ENCODE data around the gene HRH1. TPM values are rescaled to one million over a fixed set of nuclear protein-coding genes. Genes with fewer than 3 reads are reported as not detected.
"Not testable (repeated sequence)": the region's sequence is repeated elsewhere in the genome, so short reads cannot be mapped to it uniquely, and the experiment has no call there.

Gene HRH1
- total RNA-seq, 4 donors from 2014 or later: 1.8 to 16.3 (median 6.3) TPM

DNA sequence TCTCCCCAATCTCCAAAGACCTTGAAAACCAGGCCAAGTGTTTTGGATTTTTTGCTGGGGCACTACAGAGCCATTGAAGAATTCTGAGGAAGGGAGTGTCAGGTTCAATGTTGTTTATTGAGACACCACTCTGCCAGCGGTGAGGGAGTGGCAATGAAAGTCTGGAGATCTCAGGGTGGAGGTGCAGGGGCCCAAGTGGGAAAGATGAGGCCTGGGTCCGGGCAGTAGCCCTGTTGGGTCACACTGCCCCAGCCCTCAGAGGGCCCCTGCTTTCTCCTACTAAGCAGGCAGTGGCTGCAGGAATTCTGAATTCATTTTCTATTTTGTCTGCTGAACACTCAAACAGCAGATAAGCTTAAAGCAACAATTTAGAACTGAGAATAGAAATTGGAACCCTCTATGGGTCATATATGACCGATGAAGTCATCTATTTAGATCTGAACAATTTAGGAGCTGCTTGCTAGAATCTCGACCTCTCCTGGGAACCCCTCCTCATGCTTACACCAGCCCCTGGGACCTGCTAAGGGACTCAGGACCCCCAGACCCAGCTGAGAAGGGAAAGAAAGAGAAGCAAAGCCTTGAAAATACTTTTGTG, 17.9 kb downstream of the HRH1 start:
- TF ChIP-seq CTCF (IDR thresholded peaks at IDR 0.05) (no peak), POLR2A (IDR thresholded peaks at IDR 0.05) (no peak)
- H3K27ac ChIP-seq: no peak overlapping the region
- no peaks in the 10 kb centered on the region for H3K9me3 ChIP-seq
- no peaks in the 10 kb centered on the region for H3K27me3 ChIP-seq
- H3K36me3 ChIP-seq: no peaks in the 10 kb centered on the region
- no peak overlapping the region for H3K4me3 ChIP-seq
- intact Hi-C loops (cut with DNase I; ENCODE audit: low total_unique reads): no loop called here
- no peak for DNase-seq
- H3K4me1 ChIP-seq: no peaks in the 10 kb centered on the region

- no peak for DNase-seq
- Histone ChIP-seq H3K4me3 (no peak overlapping the region), H3K4me1 (no peaks in the 10 kb centered on the region), H3K9me3 (no peaks in the 10 kb centered on the region), H3K36me3 (no peaks in the 10 kb centered on the region), H3K27ac (no peak overlapping the region), H3K27me3 (no peaks in the 10 kb centered on the region)
- intact Hi-C loops (cut with DNase I; ENCODE audit: low total_unique reads): no loop called here
- TF ChIP-seq POLR2A (IDR thresholded peaks at IDR 0.05) (no peak), CTCF (IDR thresholded peaks at IDR 0.05) (no peak)
These were observed 19.7 kb downstream of the HRH1 start for GRCh38 chr3:11173828-11174465.

DNA sequence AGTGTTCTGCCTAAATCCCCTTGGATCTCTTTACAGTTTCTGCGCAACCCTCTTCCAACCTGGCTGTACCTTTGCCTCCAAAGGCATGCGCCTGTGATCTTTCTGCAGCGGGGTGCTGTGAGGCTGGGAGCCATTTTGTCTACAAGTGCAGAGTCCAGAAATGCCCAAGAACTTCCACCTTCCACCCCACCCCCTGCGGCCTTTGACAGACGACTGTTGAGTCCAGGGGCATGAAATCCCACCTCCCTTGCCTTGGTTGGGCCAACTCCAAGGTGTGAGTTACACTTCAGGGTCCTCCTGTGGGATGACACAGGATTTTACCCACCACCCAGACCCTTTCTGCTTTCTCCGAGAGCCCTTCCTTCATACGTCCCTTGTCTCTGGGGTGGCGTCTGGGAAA, 24.1 kb downstream of the HRH1 start:
- intact Hi-C loops (cut with DNase I; ENCODE audit: low total_unique reads): no loop called here

GRCh38 chr3:11184328-11184969, 30.2 kb downstream of the HRH1 start:
- peak overlapping the region in 1 of 2 donors; percentile 33 for H3K27ac ChIP-seq
- H3K9me3 ChIP-seq; H3K4me3 ChIP-seq; intact Hi-C loops (cut with DNase I; ENCODE audit: low total_unique reads); H3K36me3 ChIP-seq; H3K27me3 ChIP-seq; H3K4me1 ChIP-seq; DNase-seq: not testable (repeated sequence)

More for the DNA sequence above, 24.1 kb downstream of the HRH1 start:
- Histone ChIP-seq H3K27ac (no peak overlapping the region), H3K27me3 (no peaks in the 10 kb centered on the region), H3K36me3 (no peaks in the 10 kb centered on the region), H3K4me1 (no peaks in the 10 kb centered on the region), H3K9me3 (no peaks in the 10 kb centered on the region), H3K4me3 (no peak overlapping the region)
- no peak for DNase-seq
- TF ChIP-seq CTCF (IDR thresholded peaks at IDR 0.05): no peak
- no peak for TF ChIP-seq POLR2A (IDR thresholded peaks at IDR 0.05)

GRCh38 chr3:11185144-11185543, 30.9 kb downstream of the HRH1 start:
- intact Hi-C loops (cut with DNase I; ENCODE audit: low total_unique reads): no loop called here
- no peaks in the 10 kb centered on the region for H3K4me1 ChIP-seq
- peak overlapping the region; percentile 56 to 70 for H3K27ac ChIP-seq

More at GRCh38 chr3:11185144-11185543, 30.9 kb downstream of the HRH1 start:
- TF ChIP-seq CTCF (IDR thresholded peaks at IDR 0.05) (no peak), POLR2A (IDR thresholded peaks at IDR 0.05) (no peak)
- no peak for DNase-seq
- no peaks in the 10 kb centered on the region for H3K27me3 ChIP-seq
- no peak overlapping the region for H3K4me3 ChIP-seq
- H3K36me3 ChIP-seq: no peaks in the 10 kb centered on the region
- no peaks in the 10 kb centered on the region for H3K9me3 ChIP-seq

Data from uterus (tissue), 4 donors.